ENCODE measurements around the gene DDT.

DNA sequence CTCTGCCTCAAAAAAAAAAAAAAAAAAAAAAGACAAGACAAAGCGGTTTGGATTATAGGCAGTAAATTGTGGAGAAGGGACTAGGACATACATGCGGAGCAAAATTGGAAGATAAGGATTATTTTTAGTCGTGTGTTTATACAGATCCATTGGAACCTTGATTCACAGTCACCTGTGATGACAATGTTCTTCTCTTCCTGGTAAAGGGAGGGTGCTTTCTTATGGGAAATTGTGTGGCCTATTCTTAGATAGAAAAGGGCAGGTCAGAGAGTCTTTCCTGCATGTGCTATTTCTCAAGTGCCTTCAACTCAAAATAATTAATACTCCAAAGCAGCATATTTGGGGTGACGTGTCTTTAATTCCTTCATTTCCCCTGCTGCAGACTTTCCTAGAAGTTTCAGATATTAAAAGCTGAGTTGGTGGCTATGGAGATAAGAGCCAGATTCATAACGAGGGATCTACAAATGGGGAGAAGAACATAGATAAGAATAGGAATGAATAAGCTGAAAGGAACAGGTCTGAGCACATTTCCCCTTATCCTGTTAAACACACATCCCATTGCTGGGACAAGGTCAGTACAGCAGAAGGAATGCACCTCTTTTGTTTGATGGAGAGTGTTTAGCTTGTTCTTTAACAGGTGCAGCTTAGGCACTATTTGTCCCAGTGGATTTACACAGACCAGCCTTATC lies 35.8 kb downstream of the DDT start:
- TF ChIP-seq EZH2 (IDR thresholded peaks at IDR 0.05; ENCODE audit: borderline replicate concordance, low read length), result no peak
- TF ChIP-seq, protein P1, sequence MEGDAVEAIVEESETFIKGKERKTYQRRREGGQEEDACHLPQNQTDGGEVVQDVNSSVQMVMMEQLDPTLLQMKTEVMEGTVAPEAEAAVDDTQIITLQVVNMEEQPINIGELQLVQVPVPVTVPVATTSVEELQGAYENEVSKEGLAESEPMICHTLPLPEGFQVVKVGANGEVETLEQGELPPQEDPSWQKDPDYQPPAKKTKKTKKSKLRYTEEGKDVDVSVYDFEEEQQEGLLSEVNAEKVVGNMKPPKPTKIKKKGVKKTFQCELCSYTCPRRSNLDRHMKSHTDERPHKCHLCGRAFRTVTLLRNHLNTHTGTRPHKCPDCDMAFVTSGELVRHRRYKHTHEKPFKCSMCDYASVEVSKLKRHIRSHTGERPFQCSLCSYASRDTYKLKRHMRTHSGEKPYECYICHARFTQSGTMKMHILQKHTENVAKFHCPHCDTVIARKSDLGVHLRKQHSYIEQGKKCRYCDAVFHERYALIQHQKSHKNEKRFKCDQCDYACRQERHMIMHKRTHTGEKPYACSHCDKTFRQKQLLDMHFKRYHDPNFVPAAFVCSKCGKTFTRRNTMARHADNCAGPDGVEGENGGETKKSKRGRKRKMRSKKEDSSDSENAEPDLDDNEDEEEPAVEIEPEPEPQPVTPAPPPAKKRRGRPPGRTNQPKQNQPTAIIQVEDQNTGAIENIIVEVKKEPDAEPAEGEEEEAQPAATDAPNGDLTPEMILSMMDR (IDR thresholded peaks at IDR 0.05; ENCODE audit: low read length), result no peak

Measured in OCI-LY1 (cell line).